IMR-90 (cell line): ENCODE results near the gene SECISBP2. TPM values are rescaled to one million over a fixed set of nuclear protein-coding genes. Genes with fewer than 3 reads are reported as not detected.

Experiments
- ATAC-seq: fragments of 200-7000 bp; cut with Tn5 transposase; 2 replicates; pipeline ENCODE4 v1.9.1; 2020; ENCODE audit warnings: low read depth, mild to moderate bottlenecking, moderate library complexity
- BruUV-seq: library from RNA; stranded (reverse); fragments of 400-500 nt; replicated peaks from 2 replicates; lab custom pipeline; 2021; lab: Mats Ljungman, UMichigan
- CTCF ChIA-PET: fragments of 300-600 bp; formaldehyde crosslinking; extraction: SDS; loops from one replicate; lab custom pipeline; 2021; ENCODE audit warnings: antibody characterized with exemption; lab: Yijun Ruan, JAX
- POLR2A ChIA-PET: fragments of 300-600 bp; sonication (Branson Sonifier 250); formaldehyde crosslinking; loops from one replicate; lab custom pipeline; 2022; ENCODE audit warnings: antibody characterized with exemption; ENCODE audit not compliant: unreplicated experiment; lab: Charles Lee
- DNase-seq: peaks from one replicate; pipeline ENCODE4 v3.0.0; 2013
- H2AFZ ChIP-seq: replicated peaks from 2 replicates; pipeline ENCODE3; 2013; ENCODE audit warnings: low read length, mild to moderate bottlenecking; ENCODE audit not compliant: poor library complexity
- H2AK5ac ChIP-seq: 2 replicates; pipeline ENCODE4 v1.6.1; 2013; ENCODE audit warnings: low read depth, low read length, inconsistent platforms
- H2AK9ac ChIP-seq: replicated peaks from 2 replicates; pipeline ENCODE3; 2013; ENCODE audit warnings: mild to moderate bottlenecking, low read depth, low read length, moderate library complexity; ENCODE audit not compliant: poor library complexity
- H2BK120ac ChIP-seq: 2 replicates; pipeline ENCODE4 v1.6.1; 2013; ENCODE audit warnings: low read depth, low read length, inconsistent platforms
- H2BK15ac ChIP-seq: 3 replicates; pipeline ENCODE4 v1.6.1; 2013; ENCODE audit warnings: low read depth, low read length, inconsistent platforms
- H2BK20ac ChIP-seq: 2 replicates; pipeline ENCODE4 v1.6.1; 2013; ENCODE audit warnings: low read depth, mild to moderate bottlenecking, inconsistent platforms, low read length, moderate library complexity
- H2BK5ac ChIP-seq: 2 replicates; pipeline ENCODE4 v1.6.1; 2013; ENCODE audit warnings: mild to moderate bottlenecking, low read depth, low read length, inconsistent platforms; ENCODE audit not compliant: poor library complexity, severe bottlenecking
- H3K14ac ChIP-seq: replicated peaks from 2 replicates; pipeline ENCODE4 v1.6.1; 2013; ENCODE audit warnings: low read depth, low read length, inconsistent platforms
- H3K18ac ChIP-seq: 2 replicates; pipeline ENCODE4 v1.6.1; 2013; ENCODE audit warnings: low read depth, low read length, control low read depth
- H3K23ac ChIP-seq: 2 replicates; pipeline ENCODE4 v1.6.1; 2013; ENCODE audit warnings: low read depth, low read length, inconsistent platforms
- H3K27ac ChIP-seq: 2 replicates; pipeline ENCODE4 v1.5.1; 2013; ENCODE audit warnings: mild to moderate bottlenecking, control low read depth, low read length; ENCODE audit not compliant: insufficient read depth
- H3K27me3 ChIP-seq: 2 replicates; pipeline ENCODE4 v1.6.1; 2013; ENCODE audit warnings: low read length; ENCODE audit not compliant: control insufficient read depth, insufficient read depth
- H3K36me3 ChIP-seq: 2 replicates; pipeline ENCODE4 v1.6.1; 2013; ENCODE audit warnings: low read length, mixed read lengths; ENCODE audit not compliant: control insufficient read depth, insufficient read depth
- H3K4ac ChIP-seq: 2 replicates; pipeline ENCODE4 v1.6.1; 2013; ENCODE audit warnings: low read depth, low read length, inconsistent platforms
- H3K4me1 ChIP-seq: 2 replicates; pipeline ENCODE4 v1.6.1; 2013; ENCODE audit warnings: low read length, mixed read lengths; ENCODE audit not compliant: control insufficient read depth, insufficient read depth
- H3K4me2 ChIP-seq: 2 replicates; pipeline ENCODE4 v1.6.1; 2013; ENCODE audit warnings: low read depth, mild to moderate bottlenecking, control low read depth, low read length, moderate library complexity
- H3K4me3 ChIP-seq: 2 replicates; pipeline ENCODE4 v1.5.1; 2013; ENCODE audit warnings: low read depth, mild to moderate bottlenecking, control low read depth, low read length, moderate library complexity; ENCODE audit not compliant: insufficient read depth
- H3K56ac ChIP-seq: 2 replicates; pipeline ENCODE4 v1.6.1; 2013; ENCODE audit warnings: low read length, inconsistent platforms; ENCODE audit not compliant: insufficient read depth; ENCODE audit errors: extremely low read depth
- H3K79me1 ChIP-seq, 2 experiments: 2 replicates each; pipeline ENCODE4 v1.6.1; 2013; ENCODE audit warnings: low read length in 2 of 2, inconsistent platforms in 1 of 2, low read depth in 1 of 2
- H3K9ac ChIP-seq: 2 replicates; pipeline ENCODE4 v1.6.1; 2013; ENCODE audit warnings: low read depth, low read length, control low read depth
- H3K9me1 ChIP-seq: 2 replicates; pipeline ENCODE4 v1.6.1; 2013; ENCODE audit warnings: low read length, inconsistent platforms; ENCODE audit not compliant: insufficient read depth
- H3K9me3 ChIP-seq: 2 replicates; pipeline ENCODE4 v1.6.1; 2013; ENCODE audit warnings: low read length; ENCODE audit not compliant: control insufficient read depth, insufficient read depth
- H4K20me1 ChIP-seq: 2 replicates; pipeline ENCODE4 v1.6.1; 2013; ENCODE audit warnings: low read length, inconsistent platforms; ENCODE audit not compliant: insufficient read depth
- H4K5ac ChIP-seq: 2 replicates; pipeline ENCODE4 v1.6.1; 2013; ENCODE audit warnings: mild to moderate bottlenecking, low read depth, low read length, control low read depth
- H4K8ac ChIP-seq, 2 experiments: 2 replicates each; pipeline ENCODE4 v1.6.1; 2013; ENCODE audit warnings: low read depth in 2 of 2, low read length in 2 of 2, control low read depth in 1 of 2, inconsistent platforms in 1 of 2
- H4K91ac ChIP-seq: 2 replicates; pipeline ENCODE4 v1.6.1; 2013; ENCODE audit warnings: low read depth, low read length, inconsistent platforms; ENCODE audit not compliant: insufficient read depth
- BHLHE40 ChIP-seq: fragments of 150-350 bp; IDR thresholded peaks from 2 replicates; pipeline ENCODE4 v1.6.1; 2016; ENCODE audit warnings: mild to moderate bottlenecking, low read depth, low read length
- CEBPB ChIP-seq: IDR thresholded peaks from 2 replicates; pipeline ENCODE4 v1.6.1; 2012; ENCODE audit warnings: low read depth, low read length, improper control_type of control experiment
- CHD1 ChIP-seq: IDR thresholded peaks from 2 replicates; pipeline ENCODE4 v1.6.1; 2012; ENCODE audit warnings: low read depth, low read length, improper control_type of control experiment
- FOS ChIP-seq: fragments of 150-350 bp; IDR thresholded peaks from 2 replicates; pipeline ENCODE4 v1.6.1; 2016; ENCODE audit warnings: low read depth, low read length
- MAFK ChIP-seq: IDR thresholded peaks from 2 replicates; pipeline ENCODE4 v1.6.1; 2012; ENCODE audit warnings: low read depth, low read length, improper control_type of control experiment
- MAZ ChIP-seq: IDR thresholded peaks from 2 replicates; pipeline ENCODE4 v1.6.1; 2012; ENCODE audit warnings: low read depth, mild to moderate bottlenecking, low read length, improper control_type of control experiment, moderate library complexity, borderline replicate concordance
- MXI1 ChIP-seq: IDR thresholded peaks from 2 replicates; pipeline ENCODE4 v1.6.1; 2012; ENCODE audit warnings: low read depth, mild to moderate bottlenecking, low read length, moderate library complexity, borderline replicate concordance
- POLR2A ChIP-seq: IDR thresholded peaks from 2 replicates; pipeline ENCODE4 v1.6.1; 2012; ENCODE audit warnings: mild to moderate bottlenecking, low read depth, low read length
- RAD21 ChIP-seq: IDR thresholded peaks from 2 replicates; pipeline ENCODE4 v1.6.1; 2012; ENCODE audit warnings: low read length, improper control_type of control experiment
- RCOR1 ChIP-seq: IDR thresholded peaks from 2 replicates; pipeline ENCODE4 v1.6.1; 2012; ENCODE audit warnings: mild to moderate bottlenecking, low read length, improper control_type of control experiment; ENCODE audit not compliant: insufficient replicate concordance
- RFX5 ChIP-seq: IDR thresholded peaks from 2 replicates; pipeline ENCODE4 v1.8.0; 2012; ENCODE audit warnings: low read depth, mild to moderate bottlenecking, low read length, moderate library complexity
- SMC3 ChIP-seq: fragments of 150-350 bp; IDR thresholded peaks from 2 replicates; pipeline ENCODE4 v1.6.1; 2016; ENCODE audit warnings: low read depth, mild to moderate bottlenecking, antibody characterized with exemption, low read length, moderate library complexity
- WGBS, 2 experiments: methylation state at CpG; one replicate each; pipeline versions ENCODE4 v1.1.5 to v1.1.7; 2013; ENCODE audit warnings: missing lambda C conversion rate in 2 of 2; ENCODE audit not compliant: insufficient read length in 1 of 2; ENCODE audit errors: extremely low coverage in 2 of 2; 5-methylcytosine and 5-hydroxymethylcytosine counted together
- dilution Hi-C: fragments of 300-500 bp; cut with HindIII; formaldehyde crosslinking; loops from one replicate; pipeline ENCODE4 v1.14.3; 2018; ENCODE audit warnings: low sequenced_read_pairs; ENCODE audit not compliant: unreplicated experiment
- in situ Hi-C: fragments of 300-500 bp; cut with MboI; formaldehyde crosslinking; loops from 3 replicates; pipeline ENCODE4 v1.14.3; 2019; ENCODE audit warnings: low sequenced_read_pairs, inconsistent platforms, mixed read lengths
- intact Hi-C: fragments of 100-400 bp; cut with micrococcal nuclease; formaldehyde crosslinking; loops from 2 replicates; pipeline ENCODE4 v1.10.0; 2022
- polyA plus RNA-seq, 3 experiments: library from polyadenylated mRNA; depleted of rRNA; stranded (reverse); fragments of >200 nt; gene quantifications; 2 replicates each; pipeline ENCODE4 v1.2.3, GENCODE V29; 2012; ENCODE audit warnings: low replicate concordance in 1 of 3
- total RNA-seq: library from RNA; depleted of rRNA; stranded (reverse); fragments of >200 nt; gene quantifications from 2 replicates; pipeline ENCODE4 v1.2.3, GENCODE V29; 2012
- TF ChIP-seq, protein P1 (sequence below): conservative IDR thresholded peaks from 2 replicates; pipeline ENCODE4 v1.5.1; 2012; ENCODE audit warnings: mild to moderate bottlenecking, low read depth, low read length, improper control_type of control experiment
- TF ChIP-seq, protein P2 (sequence below): fragments of 150-350 bp; IDR thresholded peaks from 2 replicates; pipeline ENCODE4 v1.6.1; 2016; ENCODE audit warnings: low read depth, mild to moderate bottlenecking, low read length, moderate library complexity, borderline replicate concordance
- TF ChIP-seq, protein P3 (sequence below): fragments of 150-350 bp; IDR thresholded peaks from 2 replicates; pipeline ENCODE4 v1.6.1; 2017; ENCODE audit warnings: mild to moderate bottlenecking, antibody characterized with exemption, low read length, low read depth

The SECISBP2 gene
- total and polyA plus RNA-seq, 2 of the 4 experiments (the other 2 are of a cell fraction), result 16.4 to 18.8 TPM

DNA sequence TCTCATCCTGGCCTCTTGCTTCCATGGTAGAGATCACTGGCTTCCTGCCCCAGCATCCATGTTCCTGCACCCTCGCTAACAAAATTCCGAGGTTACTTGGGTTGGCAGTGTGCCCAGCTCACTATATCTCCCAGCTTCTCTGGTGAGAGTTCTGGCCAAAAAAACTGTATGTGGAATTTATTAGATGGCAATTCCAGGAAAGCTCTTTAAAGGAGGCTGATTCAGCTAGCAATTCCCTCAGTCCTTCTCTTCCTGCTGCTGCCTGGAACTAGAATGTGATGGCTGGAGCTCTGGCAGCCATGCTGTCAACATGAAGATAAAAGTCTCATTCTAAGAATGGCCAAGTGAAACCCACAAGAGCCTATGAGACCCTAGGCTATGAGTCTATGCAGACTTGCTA lies 88.8 kb downstream of the SECISBP2 start:
- H4K5ac ChIP-seq, result no peak overlapping the region
- H3K27me3 ChIP-seq, result no peaks in the 10 kb centered on the region
- ChIA-PET CTCF (no interaction called here), POLR2A (no interaction called here)
- peaks cover 5% of the 10 kb centered on the region for H3K36me3 ChIP-seq
- no peak overlapping the region for H3K9ac ChIP-seq
- no CpG with 5 or more reads among the region's 2 CpGs for WGBS, 2 experiments
- H3K56ac ChIP-seq, result no peak overlapping the region
- H2BK120ac ChIP-seq, result no peak overlapping the region
- peaks cover 7% of the 10 kb centered on the region for H3K9me3 ChIP-seq
- H2BK20ac ChIP-seq, result no peak overlapping the region
- dilution Hi-C loops (no loop called here), in situ Hi-C loops (no loop called here), intact Hi-C loops (no loop called here)
- no peaks in the 10 kb centered on the region for H4K20me1 ChIP-seq
- H3K23ac ChIP-seq, result no peak overlapping the region
- H3K4me1 ChIP-seq, result peaks cover 2% of the 10 kb centered on the region; the same call in 1 of the 2 replicates
- H2BK15ac ChIP-seq, result no peak overlapping the region
- TF ChIP-seq POLR2A, result no peak
- TF ChIP-seq BHLHE40, result no peak
- TF ChIP-seq, protein P1, sequence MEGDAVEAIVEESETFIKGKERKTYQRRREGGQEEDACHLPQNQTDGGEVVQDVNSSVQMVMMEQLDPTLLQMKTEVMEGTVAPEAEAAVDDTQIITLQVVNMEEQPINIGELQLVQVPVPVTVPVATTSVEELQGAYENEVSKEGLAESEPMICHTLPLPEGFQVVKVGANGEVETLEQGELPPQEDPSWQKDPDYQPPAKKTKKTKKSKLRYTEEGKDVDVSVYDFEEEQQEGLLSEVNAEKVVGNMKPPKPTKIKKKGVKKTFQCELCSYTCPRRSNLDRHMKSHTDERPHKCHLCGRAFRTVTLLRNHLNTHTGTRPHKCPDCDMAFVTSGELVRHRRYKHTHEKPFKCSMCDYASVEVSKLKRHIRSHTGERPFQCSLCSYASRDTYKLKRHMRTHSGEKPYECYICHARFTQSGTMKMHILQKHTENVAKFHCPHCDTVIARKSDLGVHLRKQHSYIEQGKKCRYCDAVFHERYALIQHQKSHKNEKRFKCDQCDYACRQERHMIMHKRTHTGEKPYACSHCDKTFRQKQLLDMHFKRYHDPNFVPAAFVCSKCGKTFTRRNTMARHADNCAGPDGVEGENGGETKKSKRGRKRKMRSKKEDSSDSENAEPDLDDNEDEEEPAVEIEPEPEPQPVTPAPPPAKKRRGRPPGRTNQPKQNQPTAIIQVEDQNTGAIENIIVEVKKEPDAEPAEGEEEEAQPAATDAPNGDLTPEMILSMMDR, result no peak
- TF ChIP-seq MXI1, result no peak
- TF ChIP-seq, protein P2, sequence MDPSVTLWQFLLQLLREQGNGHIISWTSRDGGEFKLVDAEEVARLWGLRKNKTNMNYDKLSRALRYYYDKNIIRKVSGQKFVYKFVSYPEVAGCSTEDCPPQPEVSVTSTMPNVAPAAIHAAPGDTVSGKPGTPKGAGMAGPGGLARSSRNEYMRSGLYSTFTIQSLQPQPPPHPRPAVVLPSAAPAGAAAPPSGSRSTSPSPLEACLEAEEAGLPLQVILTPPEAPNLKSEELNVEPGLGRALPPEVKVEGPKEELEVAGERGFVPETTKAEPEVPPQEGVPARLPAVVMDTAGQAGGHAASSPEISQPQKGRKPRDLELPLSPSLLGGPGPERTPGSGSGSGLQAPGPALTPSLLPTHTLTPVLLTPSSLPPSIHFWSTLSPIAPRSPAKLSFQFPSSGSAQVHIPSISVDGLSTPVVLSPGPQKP, result no peak
- TF ChIP-seq RCOR1, result no peak
- no peak for TF ChIP-seq CEBPB
- TF ChIP-seq FOS, result no peak
- TF ChIP-seq SMC3, result no peak
- TF ChIP-seq CHD1, result no peak
- TF ChIP-seq RAD21, result no peak
- TF ChIP-seq MAZ, result no peak
- TF ChIP-seq RFX5, result no peak
- no peak for TF ChIP-seq MAFK
- TF ChIP-seq, protein P3, sequence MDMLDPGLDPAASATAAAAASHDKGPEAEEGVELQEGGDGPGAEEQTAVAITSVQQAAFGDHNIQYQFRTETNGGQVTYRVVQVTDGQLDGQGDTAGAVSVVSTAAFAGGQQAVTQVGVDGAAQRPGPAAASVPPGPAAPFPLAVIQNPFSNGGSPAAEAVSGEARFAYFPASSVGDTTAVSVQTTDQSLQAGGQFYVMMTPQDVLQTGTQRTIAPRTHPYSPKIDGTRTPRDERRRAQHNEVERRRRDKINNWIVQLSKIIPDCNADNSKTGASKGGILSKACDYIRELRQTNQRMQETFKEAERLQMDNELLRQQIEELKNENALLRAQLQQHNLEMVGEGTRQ, result no peak
- no peak overlapping the region for H2AK9ac ChIP-seq
- DNase-seq (no peak), ATAC-seq (no peak)
- H3K27ac ChIP-seq, result no peak overlapping the region
- H3K4me2 ChIP-seq, result no peak overlapping the region
- H3K9me1 ChIP-seq, result no peaks in the 10 kb centered on the region
- H4K91ac ChIP-seq, result no peak overlapping the region
- H2AK5ac ChIP-seq, result no peak overlapping the region
- BruUV-seq, result no TSS peak
- no peak overlapping the region for H2AFZ ChIP-seq
- no peak overlapping the region for H3K18ac ChIP-seq
- H4K8ac ChIP-seq, result no peak overlapping the region
- no peaks in the 10 kb centered on the region for H3K79me1 ChIP-seq
- no peak overlapping the region for H3K14ac ChIP-seq
- no peak overlapping the region for H2BK5ac ChIP-seq
- no peak overlapping the region for H3K4me3 ChIP-seq
- no peak overlapping the region for H3K4ac ChIP-seq
